Stimulated activated CD8-positive, alpha-beta memory T cell treated with anti-CD3 and anti-CD28 coated beads, Interleukin-7, amount 100 ng/mL, for 48 hours (primary cell): ENCODE results near the gene CYSRT1.

ENCODE experiments used
- DNase-seq, 2 donors: peaks; one replicate each; pipeline ENCODE4 v3.0.0-alpha.2; 2020; ENCODE audit warnings: low read depth in 1 of 2; ENCODE audit errors: extremely low read depth in 1 of 2

CYSRT1 gene

GRCh38 chr9:137267933-137268355 is 43.0 kb downstream of the CYSRT1 start:
- DNase-seq: no peak

DNA sequence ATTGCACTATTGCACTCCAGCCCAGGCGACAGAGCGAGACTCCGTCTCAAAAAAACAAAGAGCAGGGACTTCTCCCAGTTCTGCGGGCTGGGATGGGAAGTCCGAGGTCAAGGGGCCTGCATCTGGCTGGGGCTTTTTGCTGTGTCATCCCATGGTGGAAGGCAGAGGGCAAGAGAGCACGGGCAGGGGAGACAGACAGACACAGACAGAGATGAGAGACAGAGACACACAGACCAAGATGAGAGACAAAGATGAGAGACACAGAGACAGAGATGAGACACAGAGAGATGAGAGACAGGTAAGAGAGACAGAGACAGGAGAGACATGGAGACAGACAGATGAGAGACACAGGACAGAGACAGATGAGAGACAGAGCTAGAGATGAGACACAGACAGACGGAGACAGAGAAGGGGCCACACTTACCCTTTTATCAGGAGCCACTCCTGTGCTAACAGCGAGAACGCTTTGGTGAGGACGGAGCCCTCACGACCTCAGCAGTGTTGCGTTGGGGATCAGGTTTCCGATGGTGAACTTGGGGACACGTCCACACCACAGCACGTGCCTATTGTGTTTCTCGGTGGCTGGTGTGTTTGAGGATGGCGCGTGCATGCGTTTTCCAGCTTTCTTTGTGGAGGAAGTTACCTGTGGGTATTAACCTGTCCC is 43.7 kb downstream of the CYSRT1 start:
- DNase-seq: no peak

DNA sequence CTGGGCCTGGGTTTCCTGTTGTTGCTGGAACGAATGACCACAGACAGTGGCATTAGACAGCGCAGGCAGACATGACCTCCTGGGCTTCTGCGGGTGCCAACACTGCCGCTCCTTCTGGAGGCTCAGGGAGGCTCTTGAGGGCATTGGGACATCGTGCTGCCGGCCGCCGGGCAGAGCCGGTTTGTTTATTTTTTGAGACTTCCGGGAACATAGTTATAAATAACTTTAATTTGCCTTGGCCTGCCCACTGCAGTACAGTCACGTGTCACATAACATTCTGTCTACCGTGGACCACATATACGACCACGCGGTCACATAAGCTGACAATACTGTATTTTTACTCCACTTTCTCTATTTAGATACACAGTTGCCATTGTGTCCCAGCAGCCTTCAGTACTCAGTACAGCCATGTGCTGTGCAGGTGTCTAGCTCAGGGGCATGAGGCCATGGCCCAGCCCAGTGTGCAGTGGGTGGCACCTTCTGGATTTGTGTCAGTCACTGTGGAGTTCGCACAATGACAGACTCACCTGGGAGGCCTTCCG is 44.3 kb downstream of the CYSRT1 start:
- DNase-seq: no peak

- no peak for DNase-seq
These were observed 46.1 kb downstream of the CYSRT1 start for GRCh38 chr9:137270929-137271695.

GRCh38 chr9:137271696-137272076 is 46.7 kb downstream of the CYSRT1 start:
- no peak for DNase-seq

DNA sequence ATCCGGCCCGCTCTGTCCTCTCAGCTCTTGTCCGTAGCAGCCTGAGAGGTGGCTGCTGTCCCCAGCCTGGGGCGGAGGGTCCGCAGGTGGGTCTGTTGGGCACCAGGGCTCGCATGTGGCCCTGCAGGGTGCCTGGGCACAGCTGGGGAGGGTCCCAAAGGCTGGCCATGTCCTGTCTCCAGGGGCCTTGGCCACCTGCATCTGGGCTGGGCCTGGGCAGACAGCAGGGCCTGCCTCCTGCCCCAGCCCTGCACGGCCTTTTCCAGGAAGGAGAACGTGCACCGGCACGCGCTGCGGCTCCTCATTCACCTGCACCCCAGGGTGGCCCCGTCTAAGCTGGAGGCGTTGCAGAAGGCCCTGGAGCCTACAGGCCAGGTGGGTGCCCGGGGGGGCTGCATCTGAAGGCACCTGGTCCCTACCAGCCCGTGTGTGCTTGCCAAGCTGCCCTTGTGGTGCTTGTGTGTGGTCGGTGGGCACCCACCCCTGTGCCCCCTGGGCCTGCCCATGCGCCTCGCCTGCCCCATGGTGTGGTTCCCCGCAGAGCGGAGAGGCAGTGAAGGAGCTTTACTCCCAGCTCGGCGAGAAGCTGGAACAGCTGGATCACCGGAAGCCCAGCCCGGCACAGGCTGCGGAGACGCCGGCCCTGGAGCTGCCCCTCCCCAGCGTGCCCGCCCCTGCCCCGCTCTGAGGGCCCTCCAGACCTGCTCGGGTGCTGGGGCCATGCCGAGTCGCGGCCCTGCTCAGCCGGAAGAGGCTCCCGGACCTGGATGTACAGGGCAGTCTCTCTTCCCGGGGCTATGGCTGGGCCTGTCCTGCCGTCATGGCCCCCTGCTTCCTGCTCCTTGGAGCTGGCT is 47.5 kb downstream of the CYSRT1 start:
- DNase-seq: no peak

- no peak for DNase-seq
These were observed 48.1 kb downstream of the CYSRT1 start for GRCh38 chr9:137273095-137273490.

- DNase-seq: no peak
These were observed 48.8 kb downstream of the CYSRT1 start for GRCh38 chr9:137273611-137274320.

GRCh38 chr9:137275203-137275587 is 50.2 kb downstream of the CYSRT1 start:
- DNase-seq: no peak
